DND-41 (cell line): ENCODE results near the gene PTPN7.

Experiments used
- CTCF ChIP-seq: IDR thresholded peaks from 2 replicates; pipeline ENCODE4 v1.5.1; 2012; ENCODE audit warnings: borderline replicate concordance, low read length, moderate library complexity, mild to moderate bottlenecking; ENCODE audit not compliant: poor library complexity, severe bottlenecking; ENCODE audit errors: extremely low read depth
- EZH2 ChIP-seq: IDR thresholded peaks from 3 replicates; pipeline ENCODE4 v1.6.1; 2012; ENCODE audit warnings: borderline replicate concordance, low read depth, mild to moderate bottlenecking, moderate library complexity, low read length, inconsistent platforms; ENCODE audit not compliant: severe bottlenecking

- TF ChIP-seq CTCF, result peak; percentile 74
- no peak for TF ChIP-seq EZH2
Measured at GRCh38 chr1:202189001-202189790, 28.8 kb upstream of the PTPN7 start.
